IMR-90 (cell line): Measurements from ENCODE around the gene ARSB. TPM values are rescaled to one million over a fixed set of nuclear protein-coding genes. Genes with fewer than 3 reads are reported as not detected.

Experiments
- ATAC-seq: fragments of 200-7000 bp; cut with Tn5 transposase; 2 replicates; pipeline ENCODE4 v1.9.1; 2020; ENCODE audit warnings: low read depth, mild to moderate bottlenecking, moderate library complexity
- BruUV-seq: library from RNA; stranded (reverse); fragments of 400-500 nt; replicated peaks from 2 replicates; lab custom pipeline; 2021; lab: Mats Ljungman, UMichigan
- CTCF ChIA-PET: fragments of 300-600 bp; formaldehyde crosslinking; extraction: SDS; loops from one replicate; lab custom pipeline; 2021; ENCODE audit warnings: antibody characterized with exemption; lab: Yijun Ruan, JAX
- POLR2A ChIA-PET: fragments of 300-600 bp; sonication (Branson Sonifier 250); formaldehyde crosslinking; loops from one replicate; lab custom pipeline; 2022; ENCODE audit warnings: antibody characterized with exemption; ENCODE audit not compliant: unreplicated experiment; lab: Charles Lee
- DNase-seq: peaks from one replicate; pipeline ENCODE4 v3.0.0; 2013
- H2AFZ ChIP-seq: replicated peaks from 2 replicates; pipeline ENCODE3; 2013; ENCODE audit warnings: low read length, mild to moderate bottlenecking; ENCODE audit not compliant: poor library complexity
- H2AK5ac ChIP-seq: 2 replicates; pipeline ENCODE4 v1.6.1; 2013; ENCODE audit warnings: low read depth, low read length, inconsistent platforms
- H2AK9ac ChIP-seq: replicated peaks from 2 replicates; pipeline ENCODE3; 2013; ENCODE audit warnings: mild to moderate bottlenecking, low read depth, low read length, moderate library complexity; ENCODE audit not compliant: poor library complexity
- H2BK120ac ChIP-seq: 2 replicates; pipeline ENCODE4 v1.6.1; 2013; ENCODE audit warnings: low read depth, low read length, inconsistent platforms
- H2BK15ac ChIP-seq: 3 replicates; pipeline ENCODE4 v1.6.1; 2013; ENCODE audit warnings: low read depth, low read length, inconsistent platforms
- H2BK20ac ChIP-seq: 2 replicates; pipeline ENCODE4 v1.6.1; 2013; ENCODE audit warnings: low read depth, mild to moderate bottlenecking, inconsistent platforms, low read length, moderate library complexity
- H2BK5ac ChIP-seq: 2 replicates; pipeline ENCODE4 v1.6.1; 2013; ENCODE audit warnings: mild to moderate bottlenecking, low read depth, low read length, inconsistent platforms; ENCODE audit not compliant: poor library complexity, severe bottlenecking
- H3K14ac ChIP-seq: replicated peaks from 2 replicates; pipeline ENCODE4 v1.6.1; 2013; ENCODE audit warnings: low read depth, low read length, inconsistent platforms
- H3K18ac ChIP-seq: 2 replicates; pipeline ENCODE4 v1.6.1; 2013; ENCODE audit warnings: low read depth, low read length, control low read depth
- H3K23ac ChIP-seq: 2 replicates; pipeline ENCODE4 v1.6.1; 2013; ENCODE audit warnings: low read depth, low read length, inconsistent platforms
- H3K27ac ChIP-seq: 2 replicates; pipeline ENCODE4 v1.5.1; 2013; ENCODE audit warnings: mild to moderate bottlenecking, control low read depth, low read length; ENCODE audit not compliant: insufficient read depth
- H3K27me3 ChIP-seq: 2 replicates; pipeline ENCODE4 v1.6.1; 2013; ENCODE audit warnings: low read length; ENCODE audit not compliant: control insufficient read depth, insufficient read depth
- H3K36me3 ChIP-seq: 2 replicates; pipeline ENCODE4 v1.6.1; 2013; ENCODE audit warnings: low read length, mixed read lengths; ENCODE audit not compliant: control insufficient read depth, insufficient read depth
- H3K4ac ChIP-seq: 2 replicates; pipeline ENCODE4 v1.6.1; 2013; ENCODE audit warnings: low read depth, low read length, inconsistent platforms
- H3K4me1 ChIP-seq: 2 replicates; pipeline ENCODE4 v1.6.1; 2013; ENCODE audit warnings: low read length, mixed read lengths; ENCODE audit not compliant: control insufficient read depth, insufficient read depth
- H3K4me2 ChIP-seq: 2 replicates; pipeline ENCODE4 v1.6.1; 2013; ENCODE audit warnings: low read depth, mild to moderate bottlenecking, control low read depth, low read length, moderate library complexity
- H3K4me3 ChIP-seq: 2 replicates; pipeline ENCODE4 v1.5.1; 2013; ENCODE audit warnings: low read depth, mild to moderate bottlenecking, control low read depth, low read length, moderate library complexity; ENCODE audit not compliant: insufficient read depth
- H3K56ac ChIP-seq: 2 replicates; pipeline ENCODE4 v1.6.1; 2013; ENCODE audit warnings: low read length, inconsistent platforms; ENCODE audit not compliant: insufficient read depth; ENCODE audit errors: extremely low read depth
- H3K79me1 ChIP-seq, 2 experiments: 2 replicates each; pipeline ENCODE4 v1.6.1; 2013; ENCODE audit warnings: low read length in 2 of 2, inconsistent platforms in 1 of 2, low read depth in 1 of 2
- H3K9ac ChIP-seq: 2 replicates; pipeline ENCODE4 v1.6.1; 2013; ENCODE audit warnings: low read depth, low read length, control low read depth
- H3K9me1 ChIP-seq: 2 replicates; pipeline ENCODE4 v1.6.1; 2013; ENCODE audit warnings: low read length, inconsistent platforms; ENCODE audit not compliant: insufficient read depth
- H3K9me3 ChIP-seq: 2 replicates; pipeline ENCODE4 v1.6.1; 2013; ENCODE audit warnings: low read length; ENCODE audit not compliant: control insufficient read depth, insufficient read depth
- H4K20me1 ChIP-seq: 2 replicates; pipeline ENCODE4 v1.6.1; 2013; ENCODE audit warnings: low read length, inconsistent platforms; ENCODE audit not compliant: insufficient read depth
- H4K5ac ChIP-seq: 2 replicates; pipeline ENCODE4 v1.6.1; 2013; ENCODE audit warnings: mild to moderate bottlenecking, low read depth, low read length, control low read depth
- H4K8ac ChIP-seq, 2 experiments: 2 replicates each; pipeline ENCODE4 v1.6.1; 2013; ENCODE audit warnings: low read depth in 2 of 2, low read length in 2 of 2, control low read depth in 1 of 2, inconsistent platforms in 1 of 2
- H4K91ac ChIP-seq: 2 replicates; pipeline ENCODE4 v1.6.1; 2013; ENCODE audit warnings: low read depth, low read length, inconsistent platforms; ENCODE audit not compliant: insufficient read depth
- BHLHE40 ChIP-seq: fragments of 150-350 bp; IDR thresholded peaks from 2 replicates; pipeline ENCODE4 v1.6.1; 2016; ENCODE audit warnings: mild to moderate bottlenecking, low read depth, low read length
- CHD1 ChIP-seq: IDR thresholded peaks from 2 replicates; pipeline ENCODE4 v1.6.1; 2012; ENCODE audit warnings: low read depth, low read length, improper control_type of control experiment
- FOS ChIP-seq: fragments of 150-350 bp; IDR thresholded peaks from 2 replicates; pipeline ENCODE4 v1.6.1; 2016; ENCODE audit warnings: low read depth, low read length
- MAFK ChIP-seq: IDR thresholded peaks from 2 replicates; pipeline ENCODE4 v1.6.1; 2012; ENCODE audit warnings: low read depth, low read length, improper control_type of control experiment
- MAZ ChIP-seq: IDR thresholded peaks from 2 replicates; pipeline ENCODE4 v1.6.1; 2012; ENCODE audit warnings: low read depth, mild to moderate bottlenecking, low read length, improper control_type of control experiment, moderate library complexity, borderline replicate concordance
- POLR2A ChIP-seq: IDR thresholded peaks from 2 replicates; pipeline ENCODE4 v1.6.1; 2012; ENCODE audit warnings: mild to moderate bottlenecking, low read depth, low read length
- RAD21 ChIP-seq: IDR thresholded peaks from 2 replicates; pipeline ENCODE4 v1.6.1; 2012; ENCODE audit warnings: low read length, improper control_type of control experiment
- RCOR1 ChIP-seq: IDR thresholded peaks from 2 replicates; pipeline ENCODE4 v1.6.1; 2012; ENCODE audit warnings: mild to moderate bottlenecking, low read length, improper control_type of control experiment; ENCODE audit not compliant: insufficient replicate concordance
- RFX5 ChIP-seq: IDR thresholded peaks from 2 replicates; pipeline ENCODE4 v1.8.0; 2012; ENCODE audit warnings: low read depth, mild to moderate bottlenecking, low read length, moderate library complexity
- WGBS, 2 experiments: methylation state at CpG; one replicate each; pipeline versions ENCODE4 v1.1.5 to v1.1.7; 2013; ENCODE audit warnings: missing lambda C conversion rate in 2 of 2; ENCODE audit not compliant: insufficient read length in 1 of 2; ENCODE audit errors: extremely low coverage in 2 of 2; 5-methylcytosine and 5-hydroxymethylcytosine counted together
- dilution Hi-C: fragments of 300-500 bp; cut with HindIII; formaldehyde crosslinking; loops from one replicate; pipeline ENCODE4 v1.14.3; 2018; ENCODE audit warnings: low sequenced_read_pairs; ENCODE audit not compliant: unreplicated experiment
- in situ Hi-C: fragments of 300-500 bp; cut with MboI; formaldehyde crosslinking; loops from 3 replicates; pipeline ENCODE4 v1.14.3; 2019; ENCODE audit warnings: low sequenced_read_pairs, inconsistent platforms, mixed read lengths
- intact Hi-C: fragments of 100-400 bp; cut with micrococcal nuclease; formaldehyde crosslinking; loops from 2 replicates; pipeline ENCODE4 v1.10.0; 2022
- polyA plus RNA-seq, 3 experiments: library from polyadenylated mRNA; depleted of rRNA; stranded (reverse); fragments of >200 nt; gene quantifications; 2 replicates each; pipeline ENCODE4 v1.2.3, GENCODE V29; 2012; ENCODE audit warnings: low replicate concordance in 1 of 3
- total RNA-seq: library from RNA; depleted of rRNA; stranded (reverse); fragments of >200 nt; gene quantifications from 2 replicates; pipeline ENCODE4 v1.2.3, GENCODE V29; 2012
- TF ChIP-seq, protein P1 (sequence below): fragments of 150-350 bp; IDR thresholded peaks from 2 replicates; pipeline ENCODE4 v1.6.1; 2016; ENCODE audit warnings: low read depth, mild to moderate bottlenecking, low read length, moderate library complexity, borderline replicate concordance
- TF ChIP-seq, protein P2 (sequence below): conservative IDR thresholded peaks from 2 replicates; pipeline ENCODE4 v1.5.1; 2012; ENCODE audit warnings: mild to moderate bottlenecking, low read depth, low read length, improper control_type of control experiment
- TF ChIP-seq, protein P3 (sequence below): fragments of 150-350 bp; IDR thresholded peaks from 2 replicates; pipeline ENCODE4 v1.6.1; 2017; ENCODE audit warnings: mild to moderate bottlenecking, antibody characterized with exemption, low read length, low read depth

Gene ARSB
- total and polyA plus RNA-seq, 2 of the 4 experiments (the other 2 are of a cell fraction): 16.0 to 16.3 TPM

DNA sequence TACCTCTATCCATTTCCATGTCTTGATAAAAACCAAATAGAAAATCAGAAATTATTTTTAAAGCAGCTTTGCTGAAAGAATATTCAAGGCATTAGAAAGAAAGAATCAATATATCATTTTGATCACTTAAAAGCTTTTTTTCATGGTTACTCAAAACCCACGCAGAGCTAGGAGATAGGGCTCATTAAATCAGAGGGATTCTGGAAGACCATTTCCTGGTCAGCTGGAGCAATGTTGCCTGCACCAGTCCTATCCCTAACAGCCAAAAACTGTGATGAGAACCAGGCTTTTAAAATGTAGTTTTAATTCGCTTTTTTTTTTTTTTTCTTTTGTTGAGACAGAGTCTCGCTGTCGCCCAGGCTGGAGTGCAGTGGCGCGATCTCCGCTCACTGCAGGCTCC is 72.3 kb downstream of the ARSB start:
- H3K9ac ChIP-seq: no peak overlapping the region
- DNase-seq (no peak), ATAC-seq (no peak)
- H2BK20ac ChIP-seq: no peak overlapping the region
- H3K4me3 ChIP-seq: no peak overlapping the region
- H3K79me1 ChIP-seq: peaks cover 0 to 2% of the 10 kb centered on the region in 2 experiments; a peak in 1 of 4 replicates
- H3K18ac ChIP-seq: no peak overlapping the region
- no peak overlapping the region for H3K4ac ChIP-seq
- H2BK120ac ChIP-seq: no peak overlapping the region
- no peaks in the 10 kb centered on the region for H3K27me3 ChIP-seq
- H2AK9ac ChIP-seq: no peak overlapping the region
- CTCF ChIA-PET: interaction anchor here (0.7 kb wide), 2 partner anchors 8 to 9 kb away, joined by 3 to 4 read pairs; no protein-coding TSS in a partner anchor
- H3K9me1 ChIP-seq: peaks cover 2% of the 10 kb centered on the region; the same call in 1 of the 2 replicates
- no peak overlapping the region for H2AFZ ChIP-seq
- intact Hi-C loops (no loop called here), in situ Hi-C loops (no loop called here), dilution Hi-C loops (no loop called here)
- no peak overlapping the region for H4K8ac ChIP-seq
- H2BK15ac ChIP-seq: no peak overlapping the region
- H3K36me3 ChIP-seq: no peaks in the 10 kb centered on the region
- H3K4me2 ChIP-seq: no peak overlapping the region
- no peak overlapping the region for H4K91ac ChIP-seq
- no peak overlapping the region for H3K27ac ChIP-seq
- H3K9me3 ChIP-seq: no peaks in the 10 kb centered on the region
- no peak overlapping the region for H3K14ac ChIP-seq
- no peak overlapping the region for H4K5ac ChIP-seq
- no CpG with 5 or more reads among the region's 7 CpGs for WGBS, 2 experiments
- H3K56ac ChIP-seq: no peak overlapping the region
- H2BK5ac ChIP-seq: no peak overlapping the region
- no peak overlapping the region for H2AK5ac ChIP-seq
- no peak overlapping the region for H3K23ac ChIP-seq
- H4K20me1 ChIP-seq: peaks cover 3% of the 10 kb centered on the region
- peaks cover 5% of the 10 kb centered on the region for H3K4me1 ChIP-seq
- TF ChIP-seq, protein P1, sequence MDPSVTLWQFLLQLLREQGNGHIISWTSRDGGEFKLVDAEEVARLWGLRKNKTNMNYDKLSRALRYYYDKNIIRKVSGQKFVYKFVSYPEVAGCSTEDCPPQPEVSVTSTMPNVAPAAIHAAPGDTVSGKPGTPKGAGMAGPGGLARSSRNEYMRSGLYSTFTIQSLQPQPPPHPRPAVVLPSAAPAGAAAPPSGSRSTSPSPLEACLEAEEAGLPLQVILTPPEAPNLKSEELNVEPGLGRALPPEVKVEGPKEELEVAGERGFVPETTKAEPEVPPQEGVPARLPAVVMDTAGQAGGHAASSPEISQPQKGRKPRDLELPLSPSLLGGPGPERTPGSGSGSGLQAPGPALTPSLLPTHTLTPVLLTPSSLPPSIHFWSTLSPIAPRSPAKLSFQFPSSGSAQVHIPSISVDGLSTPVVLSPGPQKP: no peak
- TF ChIP-seq, protein P2, sequence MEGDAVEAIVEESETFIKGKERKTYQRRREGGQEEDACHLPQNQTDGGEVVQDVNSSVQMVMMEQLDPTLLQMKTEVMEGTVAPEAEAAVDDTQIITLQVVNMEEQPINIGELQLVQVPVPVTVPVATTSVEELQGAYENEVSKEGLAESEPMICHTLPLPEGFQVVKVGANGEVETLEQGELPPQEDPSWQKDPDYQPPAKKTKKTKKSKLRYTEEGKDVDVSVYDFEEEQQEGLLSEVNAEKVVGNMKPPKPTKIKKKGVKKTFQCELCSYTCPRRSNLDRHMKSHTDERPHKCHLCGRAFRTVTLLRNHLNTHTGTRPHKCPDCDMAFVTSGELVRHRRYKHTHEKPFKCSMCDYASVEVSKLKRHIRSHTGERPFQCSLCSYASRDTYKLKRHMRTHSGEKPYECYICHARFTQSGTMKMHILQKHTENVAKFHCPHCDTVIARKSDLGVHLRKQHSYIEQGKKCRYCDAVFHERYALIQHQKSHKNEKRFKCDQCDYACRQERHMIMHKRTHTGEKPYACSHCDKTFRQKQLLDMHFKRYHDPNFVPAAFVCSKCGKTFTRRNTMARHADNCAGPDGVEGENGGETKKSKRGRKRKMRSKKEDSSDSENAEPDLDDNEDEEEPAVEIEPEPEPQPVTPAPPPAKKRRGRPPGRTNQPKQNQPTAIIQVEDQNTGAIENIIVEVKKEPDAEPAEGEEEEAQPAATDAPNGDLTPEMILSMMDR: no peak
- TF ChIP-seq CHD1 (no peak), RCOR1 (no peak), MAFK (no peak), FOS (no peak), RAD21 (no peak), BHLHE40 (no peak), RFX5 (no peak), POLR2A (no peak), MAZ (no peak)
- TF ChIP-seq, protein P3, sequence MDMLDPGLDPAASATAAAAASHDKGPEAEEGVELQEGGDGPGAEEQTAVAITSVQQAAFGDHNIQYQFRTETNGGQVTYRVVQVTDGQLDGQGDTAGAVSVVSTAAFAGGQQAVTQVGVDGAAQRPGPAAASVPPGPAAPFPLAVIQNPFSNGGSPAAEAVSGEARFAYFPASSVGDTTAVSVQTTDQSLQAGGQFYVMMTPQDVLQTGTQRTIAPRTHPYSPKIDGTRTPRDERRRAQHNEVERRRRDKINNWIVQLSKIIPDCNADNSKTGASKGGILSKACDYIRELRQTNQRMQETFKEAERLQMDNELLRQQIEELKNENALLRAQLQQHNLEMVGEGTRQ: no peak
- POLR2A ChIA-PET: no interaction called here
- BruUV-seq: no TSS peak
